HCT116 (cell line): Measurements from ENCODE around the gene JCHAIN.
"Not testable (repeated sequence)": the region's sequence is repeated elsewhere in the genome, so short reads cannot be mapped to it uniquely, and the experiment has no call there.

Source experiments
- CEBPB ChIP-seq: IDR thresholded peaks from 2 replicates; pipeline ENCODE4 v1.6.1; 2012; ENCODE audit warnings: low read depth
- CTCF ChIP-seq, 3 experiments: fragments of 200-600 bp in 1 of 3; sonication (generic) in 1 of 3; IDR thresholded peaks in 2 of 3; conservative IDR thresholded peaks in 1 of 3; 2 replicates each; pipeline ENCODE4 v1.5.1; 2012 to 2017; ENCODE audit warnings: low read depth in 2 of 3, low read length in 2 of 3, antibody characterized with exemption in 1 of 3, borderline replicate concordance in 1 of 3, control low read depth in 1 of 3, mild to moderate bottlenecking in 1 of 3, mixed read lengths in 1 of 3, mixed run types in 1 of 3, moderate library complexity in 1 of 3; ENCODE audit not compliant: insufficient read depth in 1 of 3
- EZH2 ChIP-seq: fragments of 200-600 bp; sonication (generic); IDR thresholded peaks from 2 replicates; pipeline ENCODE4 v1.6.1; 2017; ENCODE audit warnings: antibody characterized with exemption, mixed run types
- POLR2AphosphoS5 ChIP-seq: IDR thresholded peaks from 2 replicates; pipeline ENCODE4 v1.6.1; 2011; ENCODE audit warnings: mild to moderate bottlenecking, low read depth, low read length, moderate library complexity
- RAD21 ChIP-seq: IDR thresholded peaks from 2 replicates; pipeline ENCODE4 v1.6.1; 2012; ENCODE audit warnings: low read depth, mild to moderate bottlenecking
- SP1 ChIP-seq: IDR thresholded peaks from 2 replicates; pipeline ENCODE4 v1.6.1; 2012; ENCODE audit warnings: low read depth
- ZBTB33 ChIP-seq: IDR thresholded peaks from 2 replicates; pipeline ENCODE4 v1.6.1; 2011; ENCODE audit warnings: mild to moderate bottlenecking, low read length, moderate library complexity; ENCODE audit not compliant: insufficient replicate concordance; ENCODE audit errors: extremely low read depth
- ZFX ChIP-seq: fragments of 450-650 bp; IDR thresholded peaks from 2 replicates; pipeline ENCODE4 v1.6.1; 2017

DNA sequence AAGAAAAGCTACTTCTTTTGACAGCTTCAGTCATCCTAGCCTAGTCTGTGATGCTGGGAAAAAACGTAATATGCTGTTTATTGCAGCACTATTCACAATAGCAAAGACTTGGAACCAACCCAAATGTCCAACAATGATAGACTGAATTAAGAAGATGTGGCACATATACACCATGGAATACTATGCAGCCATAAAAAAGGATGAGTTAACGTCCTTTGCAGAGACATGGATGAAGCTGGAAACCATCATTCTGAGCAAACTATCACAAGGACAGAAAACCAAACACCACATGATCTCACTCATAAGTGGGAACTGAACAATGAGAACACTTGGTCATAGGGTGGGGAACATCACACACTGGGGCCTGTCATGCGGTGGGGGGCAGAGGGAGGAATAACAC, 15.8 kb upstream of the JCHAIN start:
- TF ChIP-seq CTCF (IDR thresholded peaks at IDR 0.05 in 2 of 3, conservative IDR thresholded peaks at IDR 0.05 in 1 of 3; ENCODE audit: borderline replicate concordance in 1 of 3, insufficient read depth in 1 of 3, low read depth in 2 of 3, low read length in 2 of 3); ZBTB33; EZH2; RAD21; CEBPB; POLR2AphosphoS5; ZFX; SP1: not testable (repeated sequence)
